CD4-positive, alpha-beta T cell treated with Interleukin-2 at 100 ng/mL for 4 hours (primary cell): ENCODE data around the gene SCPEP1.

Experiments
- DNase-seq: peaks from one replicate; pipeline ENCODE4 v3.0.0-alpha.2; 2020; ENCODE audit warnings: low spot score

SCPEP1 gene

DNA sequence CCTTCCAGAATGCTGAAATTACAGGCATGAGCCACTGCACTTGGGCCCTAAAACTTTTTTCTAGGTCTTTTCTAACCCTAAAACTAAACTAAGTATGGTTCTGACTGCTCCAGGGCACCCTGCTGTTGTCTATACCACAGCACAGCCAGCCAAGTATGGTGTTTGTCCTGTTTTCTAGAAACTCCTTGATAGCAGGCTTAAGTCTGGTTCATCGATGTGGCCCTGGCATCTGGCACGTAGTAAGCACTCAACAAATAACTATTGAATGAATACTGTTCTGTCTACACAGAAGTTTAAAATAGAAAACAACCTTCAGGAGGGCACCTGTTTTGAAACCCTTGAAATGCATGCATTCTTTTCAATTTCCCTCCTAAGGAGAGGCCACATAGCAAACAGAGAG, 62.6 kb downstream of the SCPEP1 start:
- DNase-seq: no peak

DNA sequence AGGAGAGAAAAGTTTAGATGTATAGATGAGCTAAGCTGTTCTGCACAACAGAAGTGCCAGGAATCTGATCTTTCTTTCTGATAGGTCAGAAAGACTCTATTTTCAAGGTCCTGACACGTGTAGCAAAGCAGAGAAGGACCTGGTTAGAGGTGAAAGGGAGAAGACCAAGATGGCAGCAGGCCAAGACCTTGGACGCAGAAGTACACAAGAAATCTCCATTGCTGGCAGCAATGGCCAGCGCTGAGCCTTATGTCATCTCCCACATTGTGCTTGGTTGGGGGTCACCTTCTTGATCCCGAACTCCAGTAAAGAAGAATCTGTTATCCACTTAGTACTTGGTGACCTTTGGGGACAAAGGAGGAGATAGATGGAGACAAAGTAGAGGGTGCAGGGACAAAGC, 65.3 kb downstream of the SCPEP1 start:
- DNase-seq: no peak

DNA sequence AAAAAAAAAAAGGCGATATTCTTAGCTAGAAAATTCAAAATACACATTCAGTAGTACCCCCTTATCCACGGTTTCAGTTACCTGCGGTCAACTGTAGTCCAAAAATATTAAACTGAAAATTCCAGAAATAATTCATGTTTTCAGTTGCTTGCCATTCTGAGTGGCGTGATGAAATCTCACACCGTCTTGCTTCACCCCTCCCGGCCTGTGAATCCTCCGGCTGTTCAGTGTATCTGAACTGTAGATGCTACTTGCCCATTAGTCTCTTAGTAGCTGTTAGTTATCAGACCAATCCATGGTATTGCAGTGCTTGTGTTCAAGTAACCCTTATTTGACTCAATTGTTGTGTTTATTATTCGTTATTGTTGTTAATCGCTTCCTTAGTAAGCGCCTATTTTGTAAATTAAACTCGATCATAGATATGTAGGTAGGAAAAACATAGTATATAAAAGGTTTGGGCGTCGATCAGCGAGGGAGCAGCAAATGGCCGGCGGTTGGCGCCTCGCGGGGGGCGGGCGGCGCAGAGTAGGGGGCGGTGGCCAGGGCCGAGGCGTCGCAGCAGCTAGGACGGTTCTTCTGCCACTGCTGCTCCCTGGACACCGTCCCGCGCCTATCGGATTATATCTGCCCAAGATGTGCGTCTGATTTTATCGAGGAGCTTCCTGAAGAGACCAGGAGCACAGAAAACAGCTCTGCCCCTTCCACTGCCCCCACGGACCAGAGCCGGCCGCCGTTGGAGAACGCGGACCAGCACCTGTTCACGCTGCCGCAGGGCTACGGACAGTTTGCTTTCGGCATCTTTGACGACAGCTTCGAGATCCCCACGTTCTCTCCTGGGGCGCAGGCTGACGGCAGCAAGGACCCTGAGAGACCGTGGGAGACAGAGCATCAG, 67.3 kb downstream of the SCPEP1 start:
- no peak for DNase-seq

DNA sequence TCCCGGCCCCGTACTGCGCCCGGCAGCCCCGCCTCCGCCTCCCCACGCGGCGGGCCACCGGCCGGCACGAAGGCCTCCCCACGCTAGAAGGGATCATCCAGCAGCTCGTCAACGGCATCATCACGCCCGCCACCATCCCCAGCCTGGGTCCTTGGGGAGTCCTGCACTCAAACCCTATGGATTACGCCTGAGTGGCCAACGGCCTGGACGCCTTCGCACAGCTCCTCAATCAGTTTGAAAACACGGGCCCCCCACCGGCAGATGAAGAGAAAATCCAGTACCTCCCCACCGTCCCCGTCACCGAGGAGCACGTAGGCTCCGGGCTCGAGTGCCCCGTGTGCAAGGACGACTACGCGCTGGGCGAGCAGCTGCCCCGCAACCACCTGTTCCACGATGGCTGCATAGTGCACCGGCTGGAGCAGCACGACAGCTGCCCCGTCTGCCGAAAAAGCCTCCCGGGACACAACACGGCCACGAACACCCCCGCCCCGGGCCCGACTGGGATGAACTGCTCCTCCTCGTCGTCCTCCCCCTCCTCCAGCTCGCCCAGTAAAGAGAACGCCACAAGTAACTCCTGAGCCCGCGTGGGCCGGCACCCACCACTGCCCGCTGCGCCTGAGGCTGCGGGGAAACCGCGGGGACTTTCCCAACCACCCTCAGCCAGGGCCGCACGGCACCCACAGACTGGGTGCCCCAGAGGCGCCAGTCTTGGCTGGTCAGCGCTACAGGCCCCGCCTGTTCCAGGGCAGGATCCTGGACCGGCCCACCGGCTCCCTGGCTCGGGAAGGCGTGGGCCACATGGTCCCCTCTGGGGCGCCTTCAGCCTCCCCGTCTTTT, 68.2 kb downstream of the SCPEP1 start:
- peak; percentile 7 for DNase-seq

DNA sequence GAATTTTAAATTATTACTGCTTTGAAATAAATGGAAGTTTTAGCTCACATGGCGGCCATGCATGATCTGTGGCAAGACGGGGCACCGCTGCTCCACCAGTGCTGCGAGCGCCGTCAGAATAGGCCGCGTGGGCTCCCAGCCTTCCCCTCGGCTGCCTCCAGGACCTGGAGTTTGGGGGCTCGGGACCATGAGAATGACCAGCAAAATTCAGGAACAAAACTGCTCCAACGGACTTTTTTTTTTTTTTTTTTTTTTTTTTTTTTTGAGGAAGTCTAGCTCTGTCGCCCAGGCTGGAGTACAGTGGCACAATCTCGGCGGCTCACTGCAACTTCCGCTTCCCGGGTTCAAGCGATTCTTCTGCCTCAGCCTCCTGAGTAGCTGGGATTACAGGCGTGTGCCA, 68.8 kb downstream of the SCPEP1 start:
- DNase-seq: no peak

DNA sequence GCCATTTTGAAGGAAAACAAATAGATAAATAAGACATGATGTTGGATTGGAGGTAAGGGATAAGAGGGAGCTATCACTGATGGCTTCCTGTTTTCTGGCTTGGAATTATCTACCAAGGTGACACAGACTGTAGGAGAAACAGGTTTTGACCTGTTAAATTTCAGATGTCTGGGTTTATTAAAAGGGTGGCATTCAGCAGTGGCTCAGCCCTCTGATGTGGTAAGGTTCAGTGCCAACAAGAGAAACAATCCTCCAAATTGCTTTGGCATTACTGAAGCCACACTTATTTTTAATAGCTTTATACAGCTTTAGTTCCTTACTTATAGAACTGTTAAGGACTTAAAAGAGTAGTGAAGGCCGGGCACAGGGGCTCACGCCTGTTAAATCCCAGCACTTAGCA, 70.2 kb downstream of the SCPEP1 start:
- DNase-seq: no peak

DNA sequence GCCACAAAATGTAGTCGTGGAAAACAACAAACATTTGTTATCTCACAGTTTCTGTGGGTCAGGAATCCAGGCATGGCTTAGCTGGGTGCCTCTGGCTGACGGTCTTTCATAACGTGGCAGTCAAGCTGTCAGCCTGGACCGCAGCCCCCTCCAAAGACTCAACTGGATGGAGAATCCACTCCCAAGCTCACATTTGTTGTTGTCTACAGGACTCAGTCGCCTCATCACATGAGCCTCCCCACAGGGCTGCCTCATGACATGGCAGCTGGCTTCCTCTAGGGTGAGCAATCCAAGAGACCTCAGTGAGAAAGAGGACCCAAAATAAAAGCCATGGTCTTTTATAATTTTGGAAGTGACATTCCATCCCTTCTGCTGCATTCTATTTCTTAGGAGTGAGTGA, 72.4 kb downstream of the SCPEP1 start:
- no peak for DNase-seq

DNA sequence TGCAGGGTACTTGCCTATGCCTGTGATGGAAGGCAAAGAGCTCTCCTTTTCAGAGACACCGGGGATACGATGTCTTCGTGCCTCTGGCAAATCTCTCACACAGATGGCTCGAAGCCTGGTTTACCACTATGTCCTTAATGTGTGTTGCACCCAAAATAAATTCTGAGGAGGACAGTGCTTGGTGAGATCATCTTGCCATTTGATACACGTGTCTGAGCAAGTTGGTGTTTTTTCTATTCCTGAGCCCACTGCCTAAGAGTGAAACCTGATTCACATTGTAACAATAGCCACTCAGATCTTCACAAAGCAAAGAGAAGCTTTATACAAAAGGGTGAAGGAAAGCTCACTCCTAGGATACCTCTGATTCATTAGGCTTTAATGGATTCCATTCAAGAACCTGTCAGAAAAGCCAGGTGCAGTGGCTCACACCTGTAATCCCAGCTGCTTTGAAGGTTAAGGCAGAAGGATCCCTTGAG, 74.0 kb downstream of the SCPEP1 start:
- no peak for DNase-seq
